GM21786 (cell line): ENCODE data around the gene MTG1.
"Not testable (repeated sequence)": the region's sequence is repeated elsewhere in the genome, so short reads cannot be mapped to it uniquely, and the experiment has no call there.

Experiments
- ATAC-seq: cut with Tn5 transposase; IDR thresholded peaks from one replicate; pipeline ENCODE4 v1.9.1; 2021; ENCODE audit not compliant: unreplicated experiment

MTG1 gene

GRCh38 chr10:133422807-133423771, 29.1 kb downstream of the MTG1 start:
- no peak for ATAC-seq

- not testable (repeated sequence) for ATAC-seq
Observed at GRCh38 chr10:133424102-133424501, 30.1 kb downstream of the MTG1 start.

GRCh38 chr10:133424601-133425000, 30.6 kb downstream of the MTG1 start, which contains the start of gene SPRN:
Gene SPRN, minus strand, starts transcription at chr10:133424625. Its CDS starts 944 bp downstream, at chr10:133423681.
- ATAC-seq: not testable (repeated sequence)

GRCh38 chr10:133429571-133429970, 35.6 kb downstream of the MTG1 start:
- not testable (repeated sequence) for ATAC-seq

GRCh38 chr10:133431888-133432613, 38.1 kb downstream of the MTG1 start:
- ATAC-seq: not testable (repeated sequence)

- not testable (repeated sequence) for ATAC-seq
Observed at GRCh38 chr10:133432789-133433188, 38.8 kb downstream of the MTG1 start.

GRCh38 chr10:133438711-133439273, 44.8 kb downstream of the MTG1 start:
- ATAC-seq: no peak

GRCh38 chr10:133439517-133440461, 45.8 kb downstream of the MTG1 start:
- no peak for ATAC-seq

- ATAC-seq: no peak
Observed at GRCh38 chr10:133440633-133441285, 46.8 kb downstream of the MTG1 start.

GRCh38 chr10:133441356-133441755, 47.4 kb downstream of the MTG1 start:
- not testable (repeated sequence) for ATAC-seq

- no peak for ATAC-seq
Observed at GRCh38 chr10:133441780-133442179, 47.8 kb downstream of the MTG1 start.

GRCh38 chr10:133442191-133442966, 48.4 kb downstream of the MTG1 start:
- ATAC-seq: no peak

- no peak for ATAC-seq
Observed at GRCh38 chr10:133442967-133443924, 49.3 kb downstream of the MTG1 start.

GRCh38 chr10:133444342-133445267, 50.6 kb downstream of the MTG1 start:
- ATAC-seq: no peak

- no peak for ATAC-seq
Observed at GRCh38 chr10:133445268-133445732, 51.3 kb downstream of the MTG1 start.
